GM12892 (cell line): ENCODE data around the gene CDH13.

Experiments used
- POLR2A ChIP-seq: IDR thresholded peaks from 2 replicates; pipeline ENCODE4 v1.6.1; 2011; ENCODE audit warnings: low read depth, low read length, control low read depth
- POLR2AphosphoS5 ChIP-seq: IDR thresholded peaks from 2 replicates; pipeline ENCODE4 v1.6.1; 2011; ENCODE audit warnings: low read depth, low read length, control low read depth

DNA sequence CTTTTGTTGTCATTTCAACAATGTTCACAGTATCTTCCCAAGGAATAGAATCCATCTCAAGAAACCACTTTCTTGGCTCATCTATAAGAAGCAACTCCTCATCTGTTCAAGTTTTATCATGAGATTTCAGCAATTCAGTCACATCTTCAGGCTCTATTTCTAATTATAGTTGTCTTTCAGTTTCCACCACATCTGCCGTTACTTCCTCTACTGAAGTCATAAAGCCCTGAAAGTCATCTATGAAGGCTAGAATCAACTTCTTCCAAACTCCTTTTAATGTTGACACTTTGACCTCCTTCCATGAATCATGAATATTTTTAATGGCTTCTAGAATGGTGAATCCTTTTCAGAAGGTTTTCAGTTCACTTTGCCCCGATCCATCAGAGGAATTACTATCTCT lies 102.1 kb downstream of the CDH13 start:
- no peak for TF ChIP-seq POLR2AphosphoS5
- no peak for TF ChIP-seq POLR2A
